Measurements from ENCODE around the gene EZR. TPM values are rescaled to one million over a fixed set of nuclear protein-coding genes. Genes with fewer than 3 reads are reported as not detected.

The EZR gene
- total and polyA plus RNA-seq, 10 of the 15 experiments (the other 5 are each of a cell fraction or from before 2014, with no cell fraction given) = 79.1 to 282 (median 161) TPM

DNA sequence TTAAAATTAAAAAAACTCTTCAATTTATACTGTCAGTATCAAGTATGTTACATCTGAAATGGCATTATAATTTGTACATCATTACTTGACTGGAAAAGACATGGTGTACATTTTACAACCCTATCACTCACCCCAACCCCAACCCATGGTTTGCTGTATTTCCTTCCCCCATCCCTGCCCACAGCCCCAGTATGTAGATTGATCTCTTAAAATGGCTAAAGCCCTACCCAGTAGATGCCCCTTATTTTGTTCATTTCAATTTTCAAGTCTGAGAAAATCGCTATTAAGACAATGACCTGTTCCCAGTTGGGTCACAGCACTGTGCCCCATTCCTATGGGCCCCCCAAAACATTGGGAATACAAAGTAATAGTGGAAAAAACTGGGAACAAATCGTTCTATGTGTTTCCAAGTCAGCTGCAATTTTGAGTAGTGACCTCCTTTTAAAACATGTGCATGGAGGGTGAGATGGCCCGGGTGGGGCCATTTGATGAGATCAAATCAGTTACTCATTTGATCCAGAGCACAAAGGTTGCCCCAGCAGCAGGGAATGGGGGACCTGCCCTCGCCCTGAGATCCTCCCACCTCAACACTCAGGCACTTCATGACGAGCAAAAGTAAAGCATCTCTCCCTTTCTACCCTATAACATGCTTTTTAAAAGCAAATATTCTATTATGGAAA lies 13.3 kb downstream of the EZR start:
- intact Hi-C loops (cut with micrococcal nuclease; ENCODE audit: unreplicated experiment) = no loop called here
- TF ChIP-seq, protein P1, sequence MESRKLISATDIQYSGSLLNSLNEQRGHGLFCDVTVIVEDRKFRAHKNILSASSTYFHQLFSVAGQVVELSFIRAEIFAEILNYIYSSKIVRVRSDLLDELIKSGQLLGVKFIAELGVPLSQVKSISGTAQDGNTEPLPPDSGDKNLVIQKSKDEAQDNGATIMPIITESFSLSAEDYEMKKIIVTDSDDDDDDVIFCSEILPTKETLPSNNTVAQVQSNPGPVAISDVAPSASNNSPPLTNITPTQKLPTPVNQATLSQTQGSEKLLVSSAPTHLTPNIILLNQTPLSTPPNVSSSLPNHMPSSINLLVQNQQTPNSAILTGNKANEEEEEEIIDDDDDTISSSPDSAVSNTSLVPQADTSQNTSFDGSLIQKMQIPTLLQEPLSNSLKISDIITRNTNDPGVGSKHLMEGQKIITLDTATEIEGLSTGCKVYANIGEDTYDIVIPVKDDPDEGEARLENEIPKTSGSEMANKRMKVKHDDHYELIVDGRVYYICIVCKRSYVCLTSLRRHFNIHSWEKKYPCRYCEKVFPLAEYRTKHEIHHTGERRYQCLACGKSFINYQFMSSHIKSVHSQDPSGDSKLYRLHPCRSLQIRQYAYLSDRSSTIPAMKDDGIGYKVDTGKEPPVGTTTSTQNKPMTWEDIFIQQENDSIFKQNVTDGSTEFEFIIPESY (IDR thresholded peaks at IDR 0.05) = no peak
- TF ChIP-seq, protein P2, sequence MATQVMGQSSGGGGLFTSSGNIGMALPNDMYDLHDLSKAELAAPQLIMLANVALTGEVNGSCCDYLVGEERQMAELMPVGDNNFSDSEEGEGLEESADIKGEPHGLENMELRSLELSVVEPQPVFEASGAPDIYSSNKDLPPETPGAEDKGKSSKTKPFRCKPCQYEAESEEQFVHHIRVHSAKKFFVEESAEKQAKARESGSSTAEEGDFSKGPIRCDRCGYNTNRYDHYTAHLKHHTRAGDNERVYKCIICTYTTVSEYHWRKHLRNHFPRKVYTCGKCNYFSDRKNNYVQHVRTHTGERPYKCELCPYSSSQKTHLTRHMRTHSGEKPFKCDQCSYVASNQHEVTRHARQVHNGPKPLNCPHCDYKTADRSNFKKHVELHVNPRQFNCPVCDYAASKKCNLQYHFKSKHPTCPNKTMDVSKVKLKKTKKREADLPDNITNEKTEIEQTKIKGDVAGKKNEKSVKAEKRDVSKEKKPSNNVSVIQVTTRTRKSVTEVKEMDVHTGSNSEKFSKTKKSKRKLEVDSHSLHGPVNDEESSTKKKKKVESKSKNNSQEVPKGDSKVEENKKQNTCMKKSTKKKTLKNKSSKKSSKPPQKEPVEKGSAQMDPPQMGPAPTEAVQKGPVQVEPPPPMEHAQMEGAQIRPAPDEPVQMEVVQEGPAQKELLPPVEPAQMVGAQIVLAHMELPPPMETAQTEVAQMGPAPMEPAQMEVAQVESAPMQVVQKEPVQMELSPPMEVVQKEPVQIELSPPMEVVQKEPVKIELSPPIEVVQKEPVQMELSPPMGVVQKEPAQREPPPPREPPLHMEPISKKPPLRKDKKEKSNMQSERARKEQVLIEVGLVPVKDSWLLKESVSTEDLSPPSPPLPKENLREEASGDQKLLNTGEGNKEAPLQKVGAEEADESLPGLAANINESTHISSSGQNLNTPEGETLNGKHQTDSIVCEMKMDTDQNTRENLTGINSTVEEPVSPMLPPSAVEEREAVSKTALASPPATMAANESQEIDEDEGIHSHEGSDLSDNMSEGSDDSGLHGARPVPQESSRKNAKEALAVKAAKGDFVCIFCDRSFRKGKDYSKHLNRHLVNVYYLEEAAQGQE (IDR thresholded peaks at IDR 0.05; ENCODE audit: low read depth, low read length) = no peak
- TF ChIP-seq YBX1 (IDR thresholded peaks at IDR 0.05) (no peak), ZZZ3 (IDR thresholded peaks at IDR 0.05; ENCODE audit: control insufficient read depth, insufficient read length, low read depth) (no peak), SMAD5 (IDR thresholded peaks at IDR 0.05; ENCODE audit: low read depth) (no peak), MEF2A (IDR thresholded peaks at IDR 0.05; ENCODE audit: insufficient read depth, low read depth, low read length) (no peak), ESRRA (IDR thresholded peaks at IDR 0.05; ENCODE audit: low read length) (no peak), TARDBP (IDR thresholded peaks at IDR 0.05; ENCODE audit: borderline replicate concordance) (no peak), CBX5 (IDR thresholded peaks at IDR 0.05; ENCODE audit: low read depth) (no peak), SMARCA5 (IDR thresholded peaks at IDR 0.05) (no peak), BRCA1 (IDR thresholded peaks at IDR 0.05; ENCODE audit: low read depth, low read length) (no peak)
- TF ChIP-seq, protein P3, sequence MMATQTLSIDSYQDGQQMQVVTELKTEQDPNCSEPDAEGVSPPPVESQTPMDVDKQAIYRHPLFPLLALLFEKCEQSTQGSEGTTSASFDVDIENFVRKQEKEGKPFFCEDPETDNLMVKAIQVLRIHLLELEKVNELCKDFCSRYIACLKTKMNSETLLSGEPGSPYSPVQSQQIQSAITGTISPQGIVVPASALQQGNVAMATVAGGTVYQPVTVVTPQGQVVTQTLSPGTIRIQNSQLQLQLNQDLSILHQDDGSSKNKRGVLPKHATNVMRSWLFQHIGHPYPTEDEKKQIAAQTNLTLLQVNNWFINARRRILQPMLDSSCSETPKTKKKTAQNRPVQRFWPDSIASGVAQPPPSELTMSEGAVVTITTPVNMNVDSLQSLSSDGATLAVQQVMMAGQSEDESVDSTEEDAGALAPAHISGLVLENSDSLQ (IDR thresholded peaks at IDR 0.05) = no peak
- TF ChIP-seq, protein P4, sequence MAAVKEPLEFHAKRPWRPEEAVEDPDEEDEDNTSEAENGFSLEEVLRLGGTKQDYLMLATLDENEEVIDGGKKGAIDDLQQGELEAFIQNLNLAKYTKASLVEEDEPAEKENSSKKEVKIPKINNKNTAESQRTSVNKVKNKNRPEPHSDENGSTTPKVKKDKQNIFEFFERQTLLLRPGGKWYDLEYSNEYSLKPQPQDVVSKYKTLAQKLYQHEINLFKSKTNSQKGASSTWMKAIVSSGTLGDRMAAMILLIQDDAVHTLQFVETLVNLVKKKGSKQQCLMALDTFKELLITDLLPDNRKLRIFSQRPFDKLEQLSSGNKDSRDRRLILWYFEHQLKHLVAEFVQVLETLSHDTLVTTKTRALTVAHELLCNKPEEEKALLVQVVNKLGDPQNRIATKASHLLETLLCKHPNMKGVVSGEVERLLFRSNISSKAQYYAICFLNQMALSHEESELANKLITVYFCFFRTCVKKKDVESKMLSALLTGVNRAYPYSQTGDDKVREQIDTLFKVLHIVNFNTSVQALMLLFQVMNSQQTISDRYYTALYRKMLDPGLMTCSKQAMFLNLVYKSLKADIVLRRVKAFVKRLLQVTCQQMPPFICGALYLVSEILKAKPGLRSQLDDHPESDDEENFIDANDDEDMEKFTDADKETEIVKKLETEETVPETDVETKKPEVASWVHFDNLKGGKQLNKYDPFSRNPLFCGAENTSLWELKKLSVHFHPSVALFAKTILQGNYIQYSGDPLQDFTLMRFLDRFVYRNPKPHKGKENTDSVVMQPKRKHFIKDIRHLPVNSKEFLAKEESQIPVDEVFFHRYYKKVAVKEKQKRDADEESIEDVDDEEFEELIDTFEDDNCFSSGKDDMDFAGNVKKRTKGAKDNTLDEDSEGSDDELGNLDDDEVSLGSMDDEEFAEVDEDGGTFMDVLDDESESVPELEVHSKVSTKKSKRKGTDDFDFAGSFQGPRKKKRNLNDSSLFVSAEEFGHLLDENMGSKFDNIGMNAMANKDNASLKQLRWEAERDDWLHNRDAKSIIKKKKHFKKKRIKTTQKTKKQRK (IDR thresholded peaks at IDR 0.05; ENCODE audit: low read depth, low read length) = no peak

More for the DNA sequence above, 13.3 kb downstream of the EZR start:
- peak overlapping the region; percentile 1; the same call in 1 of the 2 replicates for H3K4me3 ChIP-seq
- peak overlapping the region; percentile 66 for H3K4me2 ChIP-seq (ENCODE audit: control insufficient read depth, insufficient read depth)
- 35% methylated on average over 5 of the region's 5 CpGs for WGBS (ENCODE audit: insufficient coverage, insufficient replicate concordance, low lambda C conversion rate, missing lambda C conversion rate)
- DNase-seq (ENCODE audit: low read depth, low spot score) = no peak
- H3K36me3 ChIP-seq (ENCODE audit: control insufficient read depth in 2 of 2, insufficient read depth in 2 of 2, low read length in 1 of 2) = peaks cover 3 to 15% of the 10 kb centered on the region in 2 experiments
- no peaks in the 10 kb centered on the region for H3K27me3 ChIP-seq (replicated peaks in 1 of 2; ENCODE audit: control insufficient read depth in 2 of 2, insufficient read depth in 2 of 2, low read length in 1 of 2)
- peak overlapping the region; percentile 42 for H3K27ac ChIP-seq (ENCODE audit: control insufficient read depth, insufficient read depth)
- BruUV-seq (replicated peaks) = TSS peak; percentile 13
- no peak for FAIRE-seq
- POLR2A ChIA-PET = interaction anchor here (1.0 kb wide), 1 partner anchor 10 kb away, joined by 3 read pairs; no protein-coding TSS in a partner anchor
- CTCF ChIA-PET = interaction anchor here (0.9 to 5.2 kb wide), 2 partner anchors 11 to 234 kb away, joined by 3 to 45 read pairs; no protein-coding TSS in a partner anchor
- no peak for ATAC-seq
- peaks cover under 1% of the 10 kb centered on the region; the same call in 1 of the 2 replicates for H4K20me1 ChIP-seq (ENCODE audit: control insufficient read depth, insufficient read depth)
- peaks cover 72% of the 10 kb centered on the region for H3K4me1 ChIP-seq (ENCODE audit: control insufficient read depth, insufficient read depth, low read length)
- RAD21 ChIA-PET (ENCODE audit: unreplicated experiment) = interaction anchor here (1.4 to 4.1 kb wide), 4 partner anchors 8 to 64 kb away, joined by 3 to 36 read pairs (median 7); no protein-coding TSS in a partner anchor
- peaks cover 93% of the 10 kb centered on the region for H3K79me2 ChIP-seq (ENCODE audit: control insufficient read depth, insufficient read depth, low read length)
- SMC1A ChIA-PET (ENCODE audit: uncharacterized antibody, unreplicated experiment) = interaction anchor here (1.1 to 5.6 kb wide), 2 partner anchors 11 to 138 kb away, joined by 3 to 73 read pairs; no protein-coding TSS in a partner anchor
- H3K9ac ChIP-seq (ENCODE audit: control insufficient read depth, insufficient read depth, low read length) = no peak overlapping the region
- no peak overlapping the region for H2AFZ ChIP-seq (ENCODE audit: control insufficient read depth, low read depth, low read length)
- no peaks in the 10 kb centered on the region for H3K9me3 ChIP-seq (replicated peaks; ENCODE audit: control insufficient read depth, insufficient read depth, low read length)
- in situ Hi-C loops (cut with MboI) = no loop called here
